HG03139 (cell line): Measurements from ENCODE around the gene EHD3.
A peak's percentile ranks its signal among the peaks of the same experiment; 100 is the strongest.

Experiments used
- ATAC-seq: cut with Tn5 transposase; IDR thresholded peaks from one replicate; pipeline ENCODE4 v1.9.1; 2021; ENCODE audit not compliant: unreplicated experiment

EHD3 gene

DNA sequence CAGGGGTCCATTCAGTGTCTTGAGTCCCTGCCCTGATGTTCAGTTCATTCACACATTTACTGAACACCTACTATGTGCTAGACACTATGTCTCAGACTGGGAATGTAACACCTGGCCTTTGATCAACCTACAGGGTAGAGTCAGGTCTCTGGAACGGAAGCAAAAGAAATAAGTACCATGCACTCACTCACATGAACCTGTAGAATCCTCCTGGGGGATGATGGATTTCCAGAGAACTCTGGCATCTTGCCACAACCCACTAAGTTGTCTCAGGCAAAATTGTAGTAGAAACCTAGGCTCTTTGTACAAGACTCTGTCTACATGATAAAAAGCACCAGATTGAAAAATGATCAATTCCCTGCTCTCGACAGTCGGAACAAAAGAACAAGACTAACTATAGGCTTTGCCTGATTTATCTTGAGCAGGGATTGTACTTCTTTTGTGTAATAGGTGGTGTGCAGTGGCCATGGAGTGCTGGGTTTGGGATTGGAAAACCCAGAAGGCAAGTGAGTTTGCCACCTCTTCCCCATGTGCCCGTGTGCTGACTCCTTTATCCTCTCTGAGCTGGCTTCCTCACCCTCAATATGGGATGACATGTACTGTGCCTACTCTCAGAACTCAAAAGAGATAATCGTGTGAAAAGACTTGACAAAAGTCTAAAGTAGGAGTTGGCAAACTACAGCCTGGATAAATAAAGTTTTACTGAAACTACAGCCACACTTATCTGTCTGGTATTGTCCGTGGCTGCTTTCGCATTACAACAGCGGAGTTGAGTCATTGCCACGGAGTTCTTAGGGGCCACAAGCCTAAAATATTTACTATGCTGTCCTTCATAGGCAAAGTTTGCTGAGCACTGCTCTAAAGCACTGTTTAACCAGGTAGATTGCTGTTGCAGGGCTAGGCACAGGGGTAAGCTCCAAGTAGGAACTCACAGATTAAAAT, 21.0 kb upstream of the EHD3 start:
- ATAC-seq = no peak

DNA sequence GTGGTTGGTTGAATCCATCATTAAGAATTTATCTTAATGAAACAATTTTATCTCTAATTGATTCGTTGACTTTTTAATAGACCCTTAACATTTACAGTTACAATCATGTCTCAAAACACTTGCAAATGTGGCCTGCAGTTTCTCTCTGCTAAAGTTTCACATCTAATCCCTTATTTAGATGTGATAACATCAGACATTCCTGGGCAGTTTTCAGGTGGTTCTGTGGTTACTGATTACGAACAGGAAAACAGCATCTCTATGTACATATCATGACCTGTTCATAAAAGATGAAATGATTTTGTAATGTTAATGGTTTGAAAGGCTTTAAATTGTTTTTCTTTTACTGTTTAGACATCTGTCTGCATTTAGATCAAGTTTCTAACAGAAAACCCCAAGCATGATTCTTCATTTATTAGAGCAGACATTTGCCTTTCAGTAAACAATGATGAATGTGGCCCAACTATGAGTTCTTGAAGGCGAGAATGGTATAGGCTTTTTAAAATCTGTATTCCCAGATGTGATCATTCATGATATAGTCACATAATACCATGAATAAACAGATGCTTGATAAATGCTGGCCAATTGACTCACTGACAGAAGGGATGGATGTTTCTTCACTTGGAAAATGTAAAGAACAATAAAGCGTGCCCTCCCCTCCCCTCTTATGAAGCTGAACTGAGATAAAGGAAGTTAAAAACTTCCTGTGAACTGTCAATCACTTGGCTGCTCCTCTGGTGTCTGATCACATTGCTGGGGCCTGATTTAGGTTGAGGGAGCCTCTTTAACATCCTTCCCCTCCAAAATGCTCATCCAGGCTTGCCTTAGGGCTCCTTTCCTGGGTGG, 20.1 kb upstream of the EHD3 start:
- no peak for ATAC-seq

DNA sequence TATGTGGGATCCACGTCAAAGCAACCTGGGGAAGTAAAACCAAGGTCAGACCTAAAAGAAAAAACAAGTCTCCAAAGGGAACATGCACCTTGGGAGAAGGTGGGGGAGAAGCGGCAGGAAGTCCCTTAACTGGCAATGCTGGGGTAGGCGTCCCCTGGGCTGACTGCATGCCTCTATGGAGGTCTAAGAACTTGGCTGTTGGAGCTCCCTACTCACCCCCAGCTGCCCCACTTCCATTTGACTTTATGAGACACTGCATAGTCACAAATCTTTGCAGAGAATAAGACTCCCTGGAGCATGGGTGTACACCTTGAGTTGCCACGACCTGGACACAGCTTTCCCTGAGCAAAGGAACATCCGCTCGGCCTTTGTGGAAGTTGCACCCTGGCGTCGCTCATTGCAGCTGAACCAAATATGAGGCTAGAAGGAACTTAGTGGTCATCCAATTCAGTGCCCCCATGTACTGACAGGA, 19.5 kb upstream of the EHD3 start:
- ATAC-seq = no peak

DNA sequence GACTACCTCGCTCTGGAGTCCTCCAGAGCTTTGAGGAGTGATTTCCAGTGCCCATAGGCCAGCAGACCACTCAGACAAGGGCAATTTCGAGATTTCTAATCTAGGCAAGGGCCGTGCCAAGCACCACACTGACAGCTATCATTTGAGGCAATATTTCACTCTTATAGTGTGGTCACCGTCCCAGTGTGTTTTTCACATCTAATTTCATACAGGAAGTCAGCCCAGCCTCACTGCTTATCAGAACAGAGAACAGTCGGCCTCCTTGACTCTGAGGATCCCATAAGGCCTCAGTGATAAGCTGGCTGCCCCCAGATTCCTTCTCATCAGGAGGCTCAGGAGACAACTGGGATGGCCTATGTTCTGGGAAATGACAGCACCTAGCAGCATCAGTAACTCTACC, 17.2 kb upstream of the EHD3 start:
- peak; percentile 50 for ATAC-seq

DNA sequence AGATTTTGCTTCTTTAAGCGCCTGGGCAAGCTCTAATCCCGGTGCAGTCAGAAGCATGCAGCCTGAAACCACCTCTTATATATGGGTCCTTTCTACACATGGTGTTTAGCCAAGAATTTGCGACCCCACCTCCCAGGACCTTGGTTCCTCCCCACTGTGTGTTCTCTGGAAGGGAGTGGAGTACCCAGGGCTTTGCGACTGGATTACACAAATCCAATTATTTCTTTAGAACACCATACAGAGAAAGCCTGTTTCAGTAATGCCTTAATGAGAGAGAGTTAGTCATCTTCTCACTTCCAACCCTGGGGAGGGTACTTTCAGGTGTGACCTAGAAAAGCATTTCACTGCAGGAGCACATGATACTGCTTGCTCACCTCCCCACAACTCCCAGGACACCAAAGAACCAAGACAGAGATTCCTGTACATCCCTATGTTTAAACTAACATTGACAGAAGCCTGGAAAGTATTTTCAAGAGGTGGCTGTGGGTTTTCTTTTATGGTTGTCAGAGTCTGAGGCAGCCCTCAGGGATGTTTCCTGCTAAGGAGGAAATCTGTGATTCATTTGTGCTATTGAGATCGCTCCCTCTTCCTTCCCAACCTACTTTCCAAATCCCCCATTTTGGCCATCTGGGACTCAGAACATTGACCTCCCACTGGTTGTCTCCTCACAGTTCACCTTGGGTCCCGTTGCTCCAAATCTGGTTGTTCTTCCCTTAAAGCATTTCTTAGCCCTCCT, 16.3 kb upstream of the EHD3 start, which contains the start of gene CAPN14:
Gene CAPN14 (minus strand): TSS at position 51 of the 736 bp plus-strand sequence. CDS start 12,068 bp downstream, outside the sequence.
- ATAC-seq = no peak

DNA sequence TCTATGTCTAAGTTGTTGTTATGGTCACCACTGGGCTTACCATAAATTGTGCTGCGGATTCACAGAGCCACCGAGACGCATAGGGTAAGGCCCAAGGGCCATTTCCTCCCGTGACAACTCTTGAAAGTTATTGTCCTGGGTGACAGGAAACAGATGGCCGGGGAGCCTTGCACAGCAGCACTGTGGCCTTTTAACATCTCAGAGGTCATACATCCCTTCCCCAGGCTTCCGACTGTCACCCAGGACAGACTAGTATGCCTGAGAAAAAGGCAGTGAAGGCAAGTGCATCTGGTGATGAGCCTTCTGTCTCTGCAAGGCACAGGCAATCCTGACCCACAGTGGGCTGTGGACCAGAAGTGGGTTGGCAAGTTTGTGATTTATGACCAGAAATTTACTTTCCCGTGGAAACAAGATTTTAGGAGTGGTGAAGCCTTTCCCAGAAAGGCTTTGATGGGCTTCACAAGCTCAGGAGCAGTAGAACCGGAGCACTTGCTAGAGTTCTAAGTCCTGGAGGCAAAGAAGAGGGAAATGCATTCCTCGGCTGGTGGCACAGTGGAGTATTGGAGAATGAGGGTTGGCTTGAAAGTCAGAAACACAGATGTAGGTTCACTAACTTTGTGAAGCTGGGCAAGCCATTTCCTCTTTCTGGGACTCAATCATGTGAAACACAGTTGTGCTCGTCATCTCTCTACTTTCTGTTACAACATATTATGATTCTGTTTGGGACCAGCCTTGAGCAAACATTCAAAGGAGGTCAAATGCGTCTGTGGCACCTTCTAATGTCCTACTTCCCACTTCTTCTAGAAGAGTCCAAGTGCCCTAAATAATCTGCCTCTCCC, 14.6 kb upstream of the EHD3 start:
- peak; percentile 74 for ATAC-seq

DNA sequence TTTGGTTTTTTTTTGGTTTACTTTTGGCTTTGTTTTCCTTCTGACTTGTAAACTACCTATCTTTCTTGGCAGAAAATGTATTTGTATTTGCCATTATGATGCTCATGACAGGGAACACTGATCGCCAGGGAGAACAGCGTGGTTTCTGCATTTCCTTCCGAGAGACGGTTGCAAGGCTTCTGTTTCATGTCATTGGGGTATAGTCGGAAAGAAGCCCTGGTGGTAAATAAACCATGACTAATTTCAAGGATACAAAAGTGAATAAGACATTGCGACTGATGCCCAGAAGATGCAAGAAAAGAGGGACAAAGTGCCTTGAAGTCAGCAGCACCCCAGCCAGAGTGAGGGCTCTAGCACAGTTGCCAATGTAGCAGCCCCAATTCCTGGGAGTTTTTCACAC, 12.4 kb upstream of the EHD3 start:
- ATAC-seq = no peak

DNA sequence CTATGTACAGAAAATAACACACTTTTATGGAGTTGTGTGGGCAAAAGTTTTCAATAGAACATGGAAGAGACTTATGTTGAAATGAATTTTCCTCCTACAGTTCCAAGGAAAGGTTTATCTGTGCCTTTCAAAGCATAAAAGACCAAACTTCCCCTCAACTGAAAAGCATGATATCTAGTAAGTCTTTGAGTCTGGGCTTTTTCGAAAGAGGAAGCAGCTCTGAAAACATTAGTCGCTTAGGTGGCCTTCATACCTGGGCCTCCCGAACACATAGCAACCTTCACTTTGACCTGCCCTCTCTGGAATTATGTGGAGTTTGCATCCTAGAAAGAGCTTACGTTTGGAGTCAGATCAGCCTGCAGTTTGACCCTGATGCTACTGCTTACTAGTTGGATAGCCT, 11.9 kb upstream of the EHD3 start:
- ATAC-seq = no peak

DNA sequence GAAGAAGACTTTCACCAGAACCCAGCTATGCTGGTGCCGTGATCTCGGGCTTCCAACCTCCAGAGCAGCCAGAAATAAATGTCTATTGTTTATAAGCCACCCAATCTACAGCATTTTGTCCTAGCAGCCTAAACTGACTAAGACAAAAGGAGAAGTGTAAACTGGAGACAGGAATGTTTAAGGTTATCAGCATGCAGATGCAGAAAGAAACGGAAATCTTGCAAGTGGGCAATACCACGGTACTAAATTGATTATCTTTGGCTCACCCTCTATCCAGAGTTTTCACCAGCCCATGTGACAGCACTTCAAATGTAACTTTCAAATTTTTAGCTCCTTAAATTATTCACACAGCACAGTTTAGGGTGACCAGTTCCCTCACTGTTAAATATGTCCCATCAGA, 10.9 kb upstream of the EHD3 start:
- no peak for ATAC-seq

DNA sequence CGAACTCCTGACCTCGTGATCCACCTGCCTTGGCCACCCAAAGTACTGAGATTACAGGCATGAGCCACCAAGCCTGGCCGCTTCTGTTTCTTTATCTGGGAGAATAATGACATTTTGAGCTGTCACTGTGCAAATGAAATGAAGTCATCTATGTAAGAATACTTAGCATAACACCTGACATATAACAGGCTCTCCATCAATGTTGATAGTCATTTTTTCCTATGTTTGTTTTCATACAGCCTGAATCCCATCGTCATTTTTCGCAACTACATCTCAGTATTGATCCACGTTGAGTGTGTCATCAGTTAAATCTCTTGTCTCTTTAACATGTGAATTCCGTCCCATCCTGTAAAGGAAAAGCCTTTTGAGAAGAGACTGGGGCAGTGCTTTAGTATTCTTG, 10.2 kb upstream of the EHD3 start:
- no peak for ATAC-seq

DNA sequence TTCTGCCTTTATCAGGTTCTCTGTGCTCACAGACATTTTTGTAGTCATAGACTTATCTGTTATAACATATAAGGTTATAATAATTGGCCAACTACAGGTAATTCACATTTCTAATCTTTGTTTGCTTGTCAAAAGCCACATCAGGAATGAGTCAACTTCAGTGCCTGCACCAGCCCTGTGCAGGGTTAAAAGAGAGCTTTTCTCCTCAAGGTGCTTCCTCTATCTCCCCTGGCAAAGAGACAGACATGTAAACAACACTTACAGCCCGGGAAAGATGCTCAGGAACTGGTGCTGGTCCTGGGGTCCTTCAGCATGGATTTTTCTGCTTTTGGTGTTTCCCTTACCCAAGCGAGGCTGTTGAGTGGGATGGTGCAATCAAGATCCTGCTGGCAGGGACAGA, 7.7 kb upstream of the EHD3 start:
- ATAC-seq = no peak

DNA sequence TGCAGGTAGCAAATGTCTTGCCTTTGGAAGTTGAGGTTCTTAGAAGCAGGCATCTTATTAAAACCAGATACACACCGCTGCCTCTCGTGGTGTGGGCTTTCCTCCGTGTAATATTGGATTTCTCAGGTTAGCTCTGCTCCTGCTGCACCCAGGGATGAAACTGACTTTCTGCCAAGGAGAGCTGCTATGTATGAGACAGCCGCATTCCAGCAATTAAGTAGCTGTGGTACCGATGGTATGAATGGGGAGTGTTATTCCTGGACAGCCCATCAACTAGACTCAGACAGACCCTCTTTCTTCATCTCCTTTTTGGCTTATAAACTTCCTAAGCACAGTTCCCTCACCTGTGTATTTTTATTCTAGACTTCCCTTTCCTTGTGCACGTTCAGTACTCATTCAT, 6.8 kb upstream of the EHD3 start:
- no peak for ATAC-seq

DNA sequence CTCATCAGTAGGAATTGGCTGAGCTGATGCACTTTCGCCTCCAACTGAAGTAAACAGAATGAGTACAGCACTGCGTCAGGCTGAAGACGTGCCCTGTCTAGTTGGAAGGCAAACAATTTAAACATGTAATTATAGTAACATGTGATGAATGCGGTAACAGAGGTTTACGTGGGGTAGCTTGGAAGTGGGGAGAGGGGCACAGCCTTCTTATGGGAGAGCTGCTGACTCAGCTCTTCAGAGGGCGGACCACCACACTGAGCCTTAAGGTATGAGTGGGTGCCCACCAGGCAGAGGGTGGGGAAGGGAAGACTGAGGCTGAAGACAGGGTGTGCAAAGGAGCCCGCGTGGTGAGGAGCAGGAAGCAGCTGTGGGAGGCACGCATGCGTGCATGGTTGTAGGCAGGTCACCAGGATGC, 6.2 kb upstream of the EHD3 start:
- ATAC-seq = no peak

DNA sequence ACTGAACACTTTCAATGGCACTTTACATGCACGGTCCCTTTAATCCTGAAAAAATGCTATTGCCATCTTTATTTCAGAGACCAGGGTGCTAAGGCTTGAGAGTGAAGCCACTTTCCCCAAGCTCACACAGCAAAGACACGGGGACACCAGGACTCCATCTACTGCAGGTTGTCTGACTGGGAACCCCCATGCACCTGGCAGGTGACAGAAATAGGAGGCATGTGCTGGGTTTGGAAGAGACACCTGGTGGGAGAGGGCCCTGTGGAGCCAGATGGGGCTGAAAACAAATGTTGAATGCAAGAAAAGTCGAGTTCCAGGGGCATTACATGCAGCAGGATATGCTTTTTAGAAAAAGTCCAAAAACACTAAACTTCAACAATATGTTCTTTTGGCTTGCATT, 5.2 kb upstream of the EHD3 start:
- ATAC-seq = no peak

DNA sequence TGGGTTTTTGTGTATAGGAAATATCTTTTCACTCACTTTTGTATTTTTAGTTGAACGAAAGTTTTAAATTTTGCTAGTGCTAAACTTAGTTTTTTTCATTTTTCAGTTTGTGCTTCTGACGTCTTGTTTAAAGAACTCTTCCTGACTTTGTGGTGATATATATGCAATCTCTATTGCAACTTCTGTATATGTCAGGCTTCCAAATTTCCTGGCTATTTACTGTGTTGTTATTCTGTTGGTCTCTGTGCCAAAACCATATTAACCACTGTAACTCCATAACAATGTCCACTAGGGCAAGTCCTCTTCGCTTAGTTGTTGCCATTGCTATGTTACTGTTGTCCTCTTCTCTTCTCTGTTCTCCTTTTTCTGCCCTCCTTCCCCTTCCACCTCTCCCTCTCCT, 3.2 kb upstream of the EHD3 start:
- ATAC-seq = no peak

DNA sequence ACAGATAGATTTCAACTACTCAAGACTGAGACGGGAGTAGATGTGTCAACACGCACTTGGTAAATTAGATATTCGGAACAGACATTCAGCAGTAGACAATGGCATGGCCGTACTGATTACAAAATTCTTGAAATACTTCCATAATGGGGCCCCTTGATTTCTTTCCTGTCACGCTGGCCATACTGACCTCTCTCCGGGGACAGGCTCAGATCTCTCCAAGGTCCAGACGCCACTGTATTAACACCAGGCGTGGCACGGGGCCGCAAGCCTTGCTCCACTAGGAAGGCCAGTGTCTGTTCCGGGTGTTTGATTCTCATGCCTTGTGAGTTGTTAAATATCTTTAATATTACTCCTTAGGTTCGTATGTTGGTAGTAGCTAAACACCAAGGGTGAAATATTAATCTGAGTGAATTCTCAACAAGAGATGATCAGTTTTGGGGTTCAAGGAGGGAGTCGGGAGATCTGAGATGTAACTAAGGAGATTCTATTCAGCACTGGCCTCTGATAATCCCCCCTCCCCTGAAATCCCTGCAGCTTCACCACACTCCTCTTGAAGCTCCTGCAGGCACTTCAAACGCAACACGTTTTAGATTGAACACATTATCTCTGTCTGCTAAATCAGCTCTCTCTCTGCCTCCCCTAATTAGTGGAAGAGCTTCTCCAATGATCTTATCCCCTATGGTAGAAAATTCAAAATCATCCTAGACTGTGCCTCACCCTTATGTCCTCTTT, 2.2 kb upstream of the EHD3 start:
- ATAC-seq = no peak

DNA sequence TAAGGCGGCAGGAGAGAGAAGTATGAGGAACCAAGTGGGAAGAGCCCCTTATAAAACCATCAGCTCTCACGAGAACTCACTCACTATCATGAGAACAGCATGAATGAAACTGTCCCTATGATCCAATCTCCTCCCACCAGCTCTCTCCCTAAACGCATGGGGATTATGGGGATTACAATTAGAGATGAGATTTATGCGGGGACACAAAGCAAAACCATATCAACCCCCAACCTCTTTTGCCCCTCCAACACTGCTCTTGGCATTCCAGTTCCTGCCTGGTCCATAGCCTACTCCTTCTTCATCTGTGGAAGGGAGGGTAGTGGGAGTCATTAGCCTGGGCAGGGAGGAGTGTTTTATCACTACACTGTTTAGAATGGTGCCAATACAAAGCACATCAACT, 1.4 kb upstream of the EHD3 start:
- ATAC-seq = no peak

DNA sequence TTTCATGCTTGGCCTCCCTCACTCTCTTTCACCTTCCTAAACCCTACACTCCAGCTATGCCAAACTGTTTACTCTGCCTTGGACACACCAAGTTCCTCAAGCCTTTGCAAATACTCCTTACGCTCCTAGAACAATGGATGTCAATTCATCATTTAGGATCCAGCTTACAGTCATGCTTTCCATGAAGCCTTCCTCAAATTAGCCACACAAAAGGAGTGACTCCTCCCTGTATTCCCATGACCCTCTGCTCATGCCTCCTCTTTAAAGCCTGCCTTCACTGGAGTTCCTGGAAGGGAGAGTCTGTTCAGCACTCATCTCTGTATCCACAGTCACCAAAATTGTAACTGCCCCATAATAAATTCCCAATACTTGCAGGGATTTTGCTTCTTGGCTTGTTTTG, 721 bp upstream of the EHD3 start:
- ATAC-seq = no peak

DNA sequence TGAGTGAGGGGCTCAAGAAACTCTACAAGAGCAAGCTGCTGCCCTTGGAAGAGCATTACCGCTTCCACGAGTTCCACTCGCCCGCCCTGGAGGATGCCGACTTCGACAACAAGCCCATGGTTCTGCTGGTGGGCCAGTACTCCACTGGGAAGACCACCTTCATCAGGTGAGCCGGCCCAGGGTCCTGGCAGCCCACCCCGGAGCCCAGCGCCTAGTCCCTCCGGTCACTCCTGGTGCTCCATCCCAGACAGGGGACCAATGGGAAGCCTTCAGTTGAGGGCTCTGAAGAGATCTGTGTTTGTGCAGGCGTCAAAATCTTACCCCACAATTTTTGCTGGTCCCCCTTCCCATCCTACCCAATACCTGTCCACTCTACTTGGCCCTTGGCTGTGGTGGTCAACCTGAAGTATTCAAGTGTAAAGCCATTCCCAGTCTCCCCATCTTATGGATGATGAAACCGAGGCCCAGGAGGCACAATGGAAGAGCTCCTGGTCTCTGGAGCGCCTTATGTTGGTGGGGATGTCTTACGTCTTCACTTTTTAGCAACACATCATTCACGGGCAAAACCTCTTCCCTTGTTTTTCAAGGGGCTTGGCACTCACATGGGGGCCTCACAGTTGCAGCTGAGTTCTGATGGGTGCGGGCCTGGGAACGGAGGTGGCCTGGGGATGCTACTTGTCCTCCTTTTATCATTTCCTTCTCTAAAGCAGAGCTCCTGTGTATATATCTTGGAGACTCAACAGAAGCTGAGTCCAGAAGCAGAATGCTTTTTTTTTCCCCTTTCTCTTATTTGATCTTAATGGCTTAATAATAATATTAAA, 941 bp downstream of the EHD3 start:
- ATAC-seq = no peak
